GM21360 (cell line): ENCODE data around the gene RAB12.
"Not testable (repeated sequence)": the region's sequence is repeated elsewhere in the genome, so short reads cannot be mapped to it uniquely, and the experiment has no call there.

ENCODE experiments used
- ATAC-seq: cut with Tn5 transposase; IDR thresholded peaks from one replicate; pipeline ENCODE4 v1.9.1; 2021; ENCODE audit warnings: mild to moderate bottlenecking, moderate library complexity; ENCODE audit not compliant: unreplicated experiment

The RAB12 gene, protein sequence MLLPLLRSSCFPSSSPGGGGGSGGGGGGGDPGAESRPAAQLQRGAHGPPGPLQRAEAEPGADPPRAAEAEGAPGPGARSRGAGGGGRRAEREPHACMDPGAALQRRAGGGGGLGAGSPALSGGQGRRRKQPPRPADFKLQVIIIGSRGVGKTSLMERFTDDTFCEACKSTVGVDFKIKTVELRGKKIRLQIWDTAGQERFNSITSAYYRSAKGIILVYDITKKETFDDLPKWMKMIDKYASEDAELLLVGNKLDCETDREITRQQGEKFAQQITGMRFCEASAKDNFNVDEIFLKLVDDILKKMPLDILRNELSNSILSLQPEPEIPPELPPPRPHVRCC

DNA sequence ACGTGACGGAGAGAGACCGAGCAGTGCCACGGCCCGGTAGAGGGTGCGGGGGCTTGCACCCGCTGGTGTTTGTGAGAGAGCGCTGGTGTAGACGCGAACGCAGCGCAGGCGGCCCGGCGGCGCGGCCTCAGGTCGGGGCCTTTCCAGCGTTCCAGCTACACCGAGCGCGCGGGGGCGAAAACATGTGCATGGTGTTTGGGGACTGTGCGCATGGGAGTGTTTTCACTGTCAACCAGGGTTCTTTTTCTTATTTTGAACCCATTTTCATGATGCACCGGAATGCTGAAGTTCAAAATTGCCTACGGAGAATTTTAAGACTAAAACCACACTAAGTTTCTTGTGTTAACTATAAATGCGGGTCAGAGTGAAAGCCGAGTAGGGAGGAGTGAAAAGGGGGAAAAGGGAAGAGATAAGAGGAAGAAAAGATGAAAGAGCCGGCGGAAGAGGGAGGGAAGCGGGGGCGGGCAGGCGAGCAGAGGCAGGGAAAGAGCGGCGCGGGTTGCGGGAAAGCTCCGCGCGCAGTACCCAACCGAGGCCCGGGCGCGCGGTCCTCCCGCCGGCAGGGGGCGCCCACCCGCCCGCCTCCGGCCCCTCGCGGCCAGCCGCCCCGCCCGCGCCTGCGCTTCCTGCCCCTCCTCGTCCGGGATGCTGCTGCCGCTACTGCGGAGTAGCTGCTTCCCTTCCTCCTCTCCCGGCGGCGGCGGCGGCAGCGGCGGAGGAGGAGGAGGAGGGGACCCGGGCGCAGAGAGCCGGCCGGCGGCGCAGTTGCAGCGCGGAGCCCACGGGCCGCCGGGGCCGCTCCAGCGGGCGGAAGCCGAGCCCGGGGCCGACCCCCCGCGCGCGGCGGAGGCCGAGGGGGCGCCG lies at the start of gene RAB12:
Gene RAB12 (plus strand): TSS at position 643 of the 864 bp plus-strand sequence. CDS start 3 bp downstream, at position 646.
- peak; percentile 57 for ATAC-seq

DNA sequence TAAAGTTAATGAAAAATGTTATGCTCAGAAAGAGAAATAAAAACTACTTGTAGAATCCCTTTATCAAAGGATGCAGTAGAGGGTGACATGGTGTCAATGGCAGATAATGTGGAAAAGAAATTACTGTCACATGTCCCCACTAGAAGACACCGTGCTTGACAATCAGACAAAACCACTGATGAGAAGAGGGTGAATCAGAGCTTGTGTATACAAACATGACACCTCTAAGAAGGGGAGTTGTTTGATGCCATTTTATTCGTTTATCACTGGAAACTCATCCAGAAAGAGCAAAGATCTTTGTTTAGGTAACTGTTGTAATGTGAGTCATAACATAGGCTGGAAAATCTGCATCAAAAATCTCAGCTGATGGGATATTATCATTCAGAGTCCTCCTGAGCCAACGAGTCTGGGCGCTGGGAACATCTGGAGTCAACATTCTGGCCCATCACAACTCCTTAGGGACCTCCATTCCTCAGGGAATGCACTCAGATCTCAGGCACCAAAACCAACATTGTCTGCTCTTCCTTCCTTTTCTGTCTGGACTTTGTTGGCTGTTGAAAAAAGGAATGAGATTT lies 49.5 kb upstream of the RAB12 start:
- no peak for ATAC-seq

DNA sequence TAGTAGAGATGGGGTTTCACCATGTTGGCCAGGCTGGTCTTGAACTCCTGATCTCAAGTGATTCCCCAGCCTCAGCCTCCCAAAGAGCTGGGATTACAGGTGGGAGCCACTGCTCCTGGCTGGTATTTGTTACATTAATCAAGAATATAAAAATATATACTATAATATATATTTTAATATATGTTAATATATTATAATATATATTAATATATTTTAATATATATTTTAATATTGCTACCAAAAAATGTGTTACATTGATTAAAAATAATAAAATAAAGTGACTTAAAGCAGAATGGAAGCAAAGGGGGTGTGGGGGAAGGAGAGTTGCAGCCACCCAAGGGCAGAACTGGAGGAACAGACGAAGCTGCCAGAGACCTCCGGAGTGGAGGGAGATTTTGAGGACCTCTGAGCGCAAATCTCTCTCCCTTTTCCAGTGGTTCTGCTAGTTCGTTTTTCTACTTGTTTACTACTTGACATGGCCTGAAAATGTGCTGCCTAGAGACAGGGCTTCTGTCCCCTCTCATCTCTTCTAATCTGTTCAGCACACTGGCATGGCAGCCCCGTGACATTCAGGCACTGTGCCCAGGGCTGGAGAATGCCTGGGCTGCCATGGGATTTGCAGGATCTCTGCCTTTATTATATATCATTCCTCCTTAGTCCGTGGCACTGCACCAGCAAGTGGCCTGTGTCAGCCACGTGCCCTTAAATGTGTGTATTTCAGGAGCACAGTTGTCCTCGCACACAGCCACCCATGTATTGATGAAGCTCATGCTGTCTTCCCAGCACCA lies 47.9 kb upstream of the RAB12 start:
- ATAC-seq, result no peak

DNA sequence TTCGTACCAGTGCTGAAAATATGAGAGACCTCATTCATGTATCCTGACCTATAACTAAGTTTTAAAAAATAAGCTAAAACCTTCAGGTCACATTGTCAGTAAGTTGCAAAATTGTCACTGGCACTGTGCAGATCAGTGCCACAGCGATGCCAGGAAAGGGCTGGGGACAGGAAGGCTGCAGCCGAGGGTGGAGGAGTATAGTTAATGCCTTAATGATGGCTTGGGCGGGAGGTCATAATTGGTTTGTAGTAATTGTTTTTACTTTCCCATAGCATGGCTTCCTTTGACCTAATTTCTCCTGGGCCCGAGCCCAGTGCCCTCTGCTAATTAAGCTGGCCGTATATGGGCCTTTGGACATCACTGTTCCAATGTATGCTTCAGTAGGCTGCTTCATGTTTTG lies 47.2 kb upstream of the RAB12 start:
- ATAC-seq, result no peak

DNA sequence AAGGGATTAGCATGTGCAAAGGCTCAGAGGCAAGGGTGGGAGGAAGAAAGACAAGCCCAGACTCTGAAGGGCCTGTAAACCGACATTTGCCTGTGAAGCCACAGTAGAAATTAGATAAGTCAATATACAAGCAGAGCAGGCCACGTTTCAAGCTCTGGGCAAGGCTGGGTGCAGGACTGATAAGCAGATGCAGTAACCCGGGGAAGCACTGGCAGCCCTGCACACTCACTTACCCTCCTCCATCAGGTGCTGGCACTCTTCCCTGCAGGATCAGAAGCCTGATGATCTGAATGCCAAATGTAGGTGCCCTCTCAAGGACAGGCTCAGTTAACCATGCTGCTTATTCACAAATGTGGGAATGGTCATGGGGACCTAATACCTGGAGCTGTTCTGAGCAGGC lies 46.3 kb upstream of the RAB12 start:
- no peak for ATAC-seq

DNA sequence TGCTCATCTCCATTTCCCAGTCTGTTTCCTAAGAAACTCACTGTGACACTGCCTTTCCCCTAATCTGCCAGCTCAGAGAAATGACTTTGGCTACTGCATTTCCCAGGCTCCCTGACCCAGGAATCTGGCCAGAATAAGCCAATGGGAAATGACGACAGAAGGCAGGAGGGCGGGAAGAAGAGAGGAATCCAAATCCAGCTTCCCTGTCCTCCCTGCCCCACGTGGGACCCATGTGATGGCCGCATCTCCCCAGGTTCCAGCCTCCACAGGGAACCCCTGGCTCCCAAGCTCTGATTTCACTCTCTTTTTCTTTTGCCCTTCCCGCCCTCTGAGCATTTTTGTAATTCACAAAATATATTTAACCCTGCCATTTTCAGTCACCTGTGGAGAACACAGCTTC lies 37.8 kb upstream of the RAB12 start:
- no peak for ATAC-seq

DNA sequence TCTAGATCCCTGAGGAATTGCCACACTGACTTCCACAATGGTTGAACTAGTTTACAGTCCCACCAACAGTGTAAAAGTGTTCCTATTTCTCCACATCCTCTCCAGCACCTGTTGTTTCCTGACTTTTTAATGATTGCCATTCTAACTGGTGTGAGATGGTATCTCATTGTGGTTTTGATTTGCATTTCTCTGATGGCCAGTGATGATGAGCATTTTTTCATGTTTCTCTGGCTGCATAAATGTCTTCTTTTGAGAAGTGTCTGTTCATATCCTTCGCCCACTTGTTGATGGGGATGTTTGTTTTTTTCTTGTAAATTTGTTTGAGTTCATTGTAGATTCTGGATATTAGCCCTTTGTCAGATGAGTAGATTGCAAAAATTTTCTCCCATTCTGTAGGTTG lies 35.5 kb upstream of the RAB12 start:
- ATAC-seq, result not testable (repeated sequence)

DNA sequence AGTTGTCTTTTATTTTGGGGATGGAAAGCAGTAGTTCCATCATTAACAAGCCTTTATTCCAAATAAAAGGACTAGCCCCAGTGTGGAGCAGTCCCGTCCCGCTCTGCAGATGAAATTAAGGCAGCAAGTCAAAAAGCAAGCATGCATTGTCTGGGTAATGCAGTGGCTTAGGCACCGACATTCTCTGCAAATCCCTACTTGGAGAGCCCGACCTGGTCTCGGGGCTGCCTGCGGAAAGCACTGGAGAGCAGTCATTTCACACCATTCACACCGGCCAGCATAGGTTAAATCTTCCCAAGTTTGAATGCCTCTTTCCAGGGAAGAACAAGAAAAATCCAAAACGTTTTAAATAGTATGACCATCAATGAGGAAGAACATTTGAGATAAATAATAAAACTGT lies 24.4 kb upstream of the RAB12 start:
- no peak for ATAC-seq

DNA sequence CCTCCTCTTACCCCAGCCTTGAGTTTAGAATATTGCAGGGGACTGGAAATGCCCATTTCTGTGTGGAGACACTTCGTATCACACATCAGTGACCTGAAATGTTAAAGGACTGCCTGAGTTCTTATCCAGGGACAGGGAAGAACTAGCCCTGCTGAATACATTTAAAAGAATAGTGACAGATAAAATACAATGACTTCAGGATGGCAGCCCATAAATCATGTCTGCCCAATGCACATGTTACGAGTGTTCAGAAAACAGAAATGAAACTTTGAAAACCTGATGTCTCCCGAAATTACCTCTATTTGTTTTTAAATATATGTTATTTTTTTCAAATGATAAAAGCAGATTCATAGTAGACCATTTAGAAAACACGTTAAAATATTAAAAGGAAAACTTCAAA lies 22.3 kb upstream of the RAB12 start:
- no peak for ATAC-seq

DNA sequence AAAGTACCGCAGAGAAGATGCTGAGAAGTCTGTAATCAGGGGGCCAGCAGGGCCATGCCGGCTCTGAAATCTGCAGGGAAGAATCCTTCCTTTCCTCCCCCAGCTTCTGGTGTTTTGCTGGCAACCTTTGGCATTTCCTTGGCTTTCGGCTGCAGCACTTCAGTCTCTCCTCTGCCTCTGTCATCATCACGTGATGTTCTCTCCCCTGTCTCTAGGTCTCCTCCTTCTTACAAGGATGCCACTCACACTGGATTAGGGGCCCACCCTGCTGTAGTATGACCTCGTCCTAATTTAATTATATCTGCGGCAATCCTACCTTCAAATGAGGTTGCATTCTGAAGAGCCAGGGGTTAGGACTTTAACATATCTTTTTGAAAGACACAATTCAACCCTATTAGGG lies 13.8 kb upstream of the RAB12 start:
- ATAC-seq, result no peak

DNA sequence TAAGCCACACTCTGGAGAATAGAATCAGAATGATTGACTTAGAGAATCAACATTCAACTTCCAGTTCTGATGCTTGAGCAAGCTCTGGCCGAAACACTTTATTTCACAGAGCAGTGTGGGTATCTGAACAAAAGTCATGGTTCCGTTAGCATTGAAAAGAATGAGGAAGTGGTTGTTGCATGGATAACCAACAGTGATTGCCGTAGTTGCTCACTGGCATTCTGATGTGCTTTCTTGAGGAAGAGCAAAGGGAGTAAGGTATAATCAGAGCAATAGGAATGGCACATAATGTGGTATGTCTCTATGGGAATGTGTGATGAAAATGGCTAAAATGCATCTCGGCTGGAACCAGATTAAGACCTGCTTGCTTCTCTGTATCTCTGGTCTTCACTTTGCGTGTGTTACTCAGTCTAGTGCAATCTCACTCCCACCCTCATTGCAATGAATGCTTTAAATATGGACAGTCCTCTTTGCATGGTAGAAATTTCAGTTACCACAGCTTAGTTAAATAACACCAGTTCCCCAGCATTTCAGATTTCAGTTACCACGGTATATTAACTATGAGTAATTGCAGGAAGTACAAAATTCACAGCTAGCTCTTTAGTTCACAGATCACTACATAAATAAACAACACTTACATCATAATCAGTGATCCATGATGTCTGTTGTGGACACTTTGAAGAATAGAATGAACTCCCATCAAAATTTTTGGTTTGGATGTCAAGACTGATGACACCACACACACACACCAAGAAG lies 7.8 kb upstream of the RAB12 start:
- peak; percentile 53 for ATAC-seq

DNA sequence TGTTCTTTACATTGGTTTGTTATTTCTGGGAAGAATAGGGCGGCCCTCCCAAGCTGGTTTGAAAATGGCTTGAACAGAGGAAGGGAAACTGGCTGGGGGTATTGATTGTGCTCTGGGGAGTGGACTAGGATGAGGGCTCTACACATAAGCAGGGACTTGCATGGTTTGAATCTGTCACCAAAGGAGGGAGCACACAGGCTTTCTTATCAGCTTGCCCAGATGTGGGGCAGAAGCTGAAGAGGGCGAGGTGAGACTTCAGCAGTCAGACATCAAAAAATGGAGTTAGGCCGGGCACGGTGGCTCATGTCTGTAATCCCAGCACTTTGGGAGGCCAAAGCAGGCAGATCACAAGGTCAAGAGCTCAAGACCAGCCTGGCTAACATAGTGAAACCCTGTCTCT lies 7.2 kb upstream of the RAB12 start:
- peak; percentile 19 for ATAC-seq

DNA sequence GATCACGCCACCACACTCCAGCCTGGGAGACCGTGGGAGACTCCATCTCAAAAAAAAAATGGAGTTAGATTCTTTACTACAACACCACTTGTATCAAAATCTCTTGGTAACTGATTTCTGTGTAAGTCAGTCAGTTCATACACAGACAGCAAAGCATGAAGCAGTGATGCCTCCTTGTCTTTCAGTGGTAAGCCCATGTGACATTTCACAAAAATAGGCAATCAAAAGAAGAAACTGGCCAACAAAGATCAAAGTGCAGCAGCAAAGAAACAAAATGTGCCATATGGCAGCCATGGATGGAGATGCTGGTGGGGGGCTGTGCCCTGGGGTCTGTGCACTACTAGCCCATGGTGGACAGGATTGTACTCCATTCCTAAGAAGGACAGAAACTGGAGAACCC lies 6.7 kb upstream of the RAB12 start:
- ATAC-seq, result no peak

DNA sequence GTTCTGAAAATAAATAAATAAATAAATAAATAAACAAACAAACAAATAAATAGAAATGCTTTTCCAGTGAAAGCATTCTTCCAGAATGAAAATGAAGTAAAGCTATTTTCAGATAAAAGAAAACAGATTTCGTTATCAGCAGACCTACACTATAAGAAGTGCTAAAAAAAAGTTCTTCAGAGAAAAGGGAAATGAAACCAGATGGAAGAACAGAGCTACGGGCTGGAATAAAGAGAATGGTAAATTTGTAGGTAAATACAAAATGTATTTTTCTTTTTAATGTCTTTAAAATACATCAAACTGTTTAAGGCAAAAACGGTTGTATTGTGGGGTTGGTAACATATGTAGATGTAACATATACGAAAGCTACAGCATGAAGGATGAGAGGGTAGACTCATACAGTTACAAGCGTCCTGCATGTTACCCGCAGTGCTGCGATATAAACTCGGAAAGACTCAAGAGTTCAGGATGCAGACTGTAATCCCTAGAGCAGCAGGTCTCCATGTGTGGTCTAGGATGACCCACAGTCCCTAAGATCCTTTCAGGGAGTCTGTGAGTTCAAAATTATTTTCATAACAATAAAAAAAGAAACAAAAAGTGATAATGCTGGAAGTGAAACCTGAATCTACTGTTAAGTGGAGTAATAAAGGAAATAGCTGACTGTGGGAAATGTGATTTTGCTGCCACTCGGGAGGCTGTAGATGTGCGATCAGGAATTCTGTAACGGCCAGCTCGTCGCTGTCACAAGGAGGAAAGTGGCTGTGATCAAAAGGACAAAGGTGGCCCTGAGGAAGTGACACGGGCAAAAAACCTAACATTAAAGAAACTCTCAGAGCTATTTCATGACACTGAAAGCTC lies 5.3 kb upstream of the RAB12 start:
- ATAC-seq, result no peak

DNA sequence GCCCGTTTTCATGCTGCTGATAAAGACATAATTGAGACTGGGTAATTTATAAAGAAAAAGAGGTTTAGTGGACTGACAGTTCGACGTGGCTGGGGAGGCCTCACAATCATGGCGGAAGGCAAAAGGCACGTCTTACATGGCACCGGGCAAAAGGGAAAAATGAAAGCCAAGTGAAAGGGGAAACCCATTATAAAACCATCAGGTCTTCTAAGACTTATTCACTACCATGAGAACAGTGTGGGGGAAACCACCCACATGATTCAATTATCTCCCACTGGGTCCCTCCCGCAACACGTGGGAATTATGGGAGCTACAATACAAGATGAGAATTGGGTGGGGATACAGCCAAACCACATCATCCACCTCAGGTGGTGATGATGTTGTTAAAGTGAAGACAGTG lies 3.3 kb upstream of the RAB12 start:
- ATAC-seq, result no peak

DNA sequence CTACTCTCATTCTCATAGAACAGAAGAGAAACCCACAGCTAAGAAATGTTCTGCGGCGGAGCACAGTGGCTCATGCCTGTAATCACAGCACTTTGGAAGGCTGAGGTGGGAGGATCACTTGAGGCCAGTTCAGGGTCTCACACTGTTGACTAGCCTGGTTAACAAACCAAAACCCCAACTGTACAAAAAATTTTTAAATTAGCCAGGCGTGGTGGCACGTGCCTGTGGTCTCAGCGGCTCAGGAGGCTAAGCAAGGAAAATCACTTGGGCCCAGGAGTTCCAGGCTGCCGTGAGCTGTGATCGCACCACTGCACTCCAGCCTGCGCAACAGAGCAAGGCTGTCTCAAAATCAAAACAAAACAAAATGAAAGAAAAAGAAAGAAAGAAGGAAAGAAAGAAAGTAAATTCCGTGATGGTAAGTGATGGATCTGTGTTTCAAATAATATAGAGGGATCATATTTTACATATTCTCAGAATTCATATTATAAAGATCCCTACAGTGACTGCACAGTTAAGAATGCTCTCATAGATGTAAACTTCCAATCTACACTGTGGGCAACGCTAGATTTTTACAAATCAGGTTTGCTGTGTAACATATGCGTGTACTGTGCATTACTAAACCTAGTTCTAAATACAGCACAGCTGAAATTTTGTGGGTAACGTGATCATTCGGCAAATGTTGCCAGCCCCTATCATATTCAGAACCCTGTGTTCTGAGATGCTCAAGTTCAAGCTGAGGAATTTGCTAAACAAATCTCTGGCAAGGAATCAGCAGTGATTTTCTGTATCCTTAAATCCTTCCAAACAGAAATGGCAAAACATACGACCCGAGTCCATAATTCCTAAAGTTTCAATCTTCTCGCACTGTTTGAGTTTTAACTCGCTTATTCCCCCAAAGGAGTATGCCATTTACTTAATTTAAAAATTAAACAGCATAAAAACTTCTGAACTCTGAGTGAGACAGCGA lies 1.2 kb upstream of the RAB12 start:
- ATAC-seq, result no peak

DNA sequence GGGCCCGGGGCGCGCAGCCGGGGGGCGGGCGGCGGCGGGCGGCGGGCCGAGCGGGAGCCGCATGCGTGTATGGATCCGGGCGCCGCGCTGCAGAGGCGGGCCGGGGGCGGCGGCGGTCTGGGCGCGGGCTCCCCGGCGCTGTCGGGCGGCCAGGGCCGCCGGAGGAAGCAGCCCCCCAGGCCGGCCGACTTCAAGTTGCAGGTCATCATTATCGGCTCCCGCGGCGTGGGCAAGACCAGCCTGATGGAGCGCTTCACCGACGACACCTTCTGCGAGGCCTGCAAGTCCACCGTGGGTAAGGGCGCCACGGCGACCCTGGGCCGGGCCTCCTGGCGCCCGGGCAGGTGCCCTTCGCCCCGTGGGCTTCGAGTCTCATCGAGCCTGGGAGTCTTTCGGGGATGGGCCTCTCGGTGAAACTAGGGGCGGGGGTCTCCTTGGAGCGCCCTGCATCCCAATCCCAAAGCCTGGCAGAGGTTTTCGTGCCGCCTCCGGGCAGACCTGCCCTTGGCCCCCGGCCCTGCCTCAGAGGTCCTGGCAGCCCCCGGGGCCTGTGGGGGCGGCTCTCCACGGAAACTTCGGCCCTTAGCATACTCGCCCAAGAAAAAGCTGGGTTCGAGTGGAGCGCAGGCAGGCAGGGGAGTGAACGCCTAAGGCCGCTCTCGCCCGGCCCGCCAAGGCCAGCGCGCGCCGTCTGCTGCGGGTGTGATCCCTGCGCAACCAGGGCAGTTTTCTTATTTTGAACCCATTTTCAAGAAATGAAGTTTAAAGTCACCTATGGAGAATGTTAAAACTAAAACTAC lies 622 bp downstream of the RAB12 start:
- ATAC-seq, result peak; percentile 11
